Endothelial cell of umbilical vein (primary cell): ENCODE data around the gene TRIM68. TPM values are rescaled to one million over a fixed set of nuclear protein-coding genes. Genes with fewer than 3 reads are reported as not detected.

Experiments
- BruUV-seq: library from RNA; stranded (reverse); fragments of 400-500 nt; replicated peaks from 2 replicates; lab custom pipeline; 2021; lab: Mats Ljungman, UMichigan
- CTCF ChIA-PET: fragments of 300-600, 350-600 bp; sonication (Branson Sonifier 250); formaldehyde crosslinking; loops from one replicate; lab custom pipeline; 2021; ENCODE audit warnings: antibody characterized with exemption, inconsistent platforms; lab: Charles Lee
- POLR2A ChIA-PET: fragments of 300-600, 350-600 bp; sonication (Branson Sonifier 250); formaldehyde crosslinking; loops from one replicate; lab custom pipeline; 2021; ENCODE audit warnings: antibody characterized with exemption, inconsistent platforms; lab: Charles Lee
- DNase-seq: peaks from one replicate; pipeline ENCODE4 v3.0.0-alpha.2; 2011; ENCODE audit warnings: low read depth, low spot score
- FAIRE-seq: peaks from 2 replicates; lab custom pipeline; 2011; peaks lifted over from hg19 to GRCh38; lab: Jason Lieb, UNC
- H2AFZ ChIP-seq: 2 replicates; pipeline ENCODE4 v1.6.0; 2012; ENCODE audit warnings: low read depth, low read length, control low read depth, inconsistent platforms
- H3K27ac ChIP-seq: 2 replicates; pipeline ENCODE4 v1.5.1; 2011; ENCODE audit warnings: low read depth, mild to moderate bottlenecking, control low read depth, low read length, moderate library complexity; ENCODE audit not compliant: insufficient read depth
- H3K27me3 ChIP-seq, 2 experiments: 2 replicates each; pipeline versions ENCODE4 v1.6.0 to v1.6.1; 2011; ENCODE audit warnings: low read length in 2 of 2, mixed read lengths in 1 of 2; ENCODE audit not compliant: control insufficient read depth in 2 of 2, insufficient read depth in 2 of 2
- H3K36me3 ChIP-seq, 2 experiments: 2 replicates in 1 of 2; 3 replicates in 1 of 2; pipeline ENCODE4 v1.5.1; 2011; ENCODE audit warnings: low read length in 2 of 2, mild to moderate bottlenecking in 1 of 2, moderate library complexity in 1 of 2; ENCODE audit not compliant: control insufficient read depth in 2 of 2, insufficient read depth in 2 of 2; ENCODE audit errors: extremely low read depth in 1 of 2
- H3K4me1 ChIP-seq: 3 replicates; pipeline ENCODE4 v1.5.1; 2011; ENCODE audit warnings: mild to moderate bottlenecking, low read length; ENCODE audit not compliant: control insufficient read depth, insufficient read depth; ENCODE audit errors: extremely low read depth
- H3K4me2 ChIP-seq: 2 replicates; pipeline ENCODE4 v1.6.1; 2011; ENCODE audit warnings: low read length, control low read depth, mixed read lengths; ENCODE audit not compliant: insufficient read depth
- H3K4me3 ChIP-seq, 3 experiments: fragments of 200-600 bp in 1 of 3; sonication (generic), shearing (Covaris generic) in 1 of 3; replicated peaks in 1 of 3; 2 replicates each; pipeline ENCODE4 v1.5.1; 2011 to 2016; ENCODE audit warnings: control low read depth in 3 of 3, low read length in 3 of 3, mild to moderate bottlenecking in 2 of 3, inconsistent platforms in 1 of 3, low read depth in 1 of 3, moderate library complexity in 1 of 3; ENCODE audit not compliant: insufficient read depth in 1 of 3
- H3K79me2 ChIP-seq: 2 replicates; pipeline ENCODE4 v1.6.0; 2012; ENCODE audit warnings: low read length, inconsistent platforms; ENCODE audit not compliant: control insufficient read depth, insufficient read depth
- H3K9ac ChIP-seq: replicated peaks from 2 replicates; pipeline ENCODE3; 2011; ENCODE audit warnings: low read length, control low read depth; ENCODE audit not compliant: insufficient read depth; ENCODE audit errors: extremely low read depth
- H3K9me1 ChIP-seq: replicated peaks from 3 replicates; pipeline ENCODE4 v1.6.0; 2011; ENCODE audit warnings: mild to moderate bottlenecking, low read length; ENCODE audit not compliant: control insufficient read depth, insufficient read depth; ENCODE audit errors: extremely low read depth
- H3K9me3 ChIP-seq: replicated peaks from 2 replicates; pipeline ENCODE4 v1.5.1; 2012; ENCODE audit warnings: low read length, inconsistent platforms; ENCODE audit not compliant: control insufficient read depth, insufficient read depth
- H4K20me1 ChIP-seq: replicated peaks from 2 replicates; pipeline ENCODE3; 2011; ENCODE audit warnings: mild to moderate bottlenecking, low read length; ENCODE audit not compliant: control insufficient read depth, insufficient read depth; ENCODE audit errors: extremely low read depth
- EZH2 ChIP-seq: IDR thresholded peaks from 2 replicates; pipeline ENCODE4 v1.6.1; 2012; ENCODE audit warnings: borderline replicate concordance, low read depth, mild to moderate bottlenecking, moderate library complexity, low read length, inconsistent platforms; ENCODE audit not compliant: severe bottlenecking
- FOS ChIP-seq: IDR thresholded peaks from 2 replicates; pipeline ENCODE4 v1.6.1; 2011; ENCODE audit warnings: mild to moderate bottlenecking, low read length, moderate library complexity, borderline replicate concordance; ENCODE audit not compliant: insufficient read depth
- GATA2 ChIP-seq: IDR thresholded peaks from 2 replicates; pipeline ENCODE4 v1.7.0; 2011; ENCODE audit warnings: low read depth, mild to moderate bottlenecking, moderate library complexity, mixed read lengths, low read length; ENCODE audit not compliant: insufficient read length, insufficient read depth
- JUN ChIP-seq: IDR thresholded peaks from 2 replicates; pipeline ENCODE4 v1.6.1; 2011; ENCODE audit warnings: borderline replicate concordance, low read depth; ENCODE audit not compliant: insufficient read length, insufficient read depth
- MYC ChIP-seq: IDR thresholded peaks from one replicate; pipeline ENCODE4 v1.6.1; 2011; ENCODE audit warnings: mild to moderate bottlenecking, low read depth, low read length
- POLR2A ChIP-seq: IDR thresholded peaks from 2 replicates; pipeline ENCODE4 v1.6.1; 2012; ENCODE audit warnings: low read depth, mild to moderate bottlenecking, control low read depth, low read length
- POLR2AphosphoS5 ChIP-seq: IDR thresholded peaks from 2 replicates; pipeline ENCODE4 v1.6.1; 2012; ENCODE audit warnings: low read depth, mild to moderate bottlenecking, control low read depth, low read length, moderate library complexity; ENCODE audit not compliant: insufficient read depth
- dilution Hi-C: fragments of 300-500 bp; cut with MboI; formaldehyde crosslinking; loops from one replicate; pipeline ENCODE4 v1.15.0; 2019; ENCODE audit warnings: low sequenced_read_pairs; ENCODE audit not compliant: extremely low pct_ligation_motif_present
- intact Hi-C: fragments of 100-400 bp; cut with micrococcal nuclease; formaldehyde crosslinking; loops from one replicate; pipeline ENCODE4 v1.10.0; 2022
- polyA plus RNA-seq, 4 experiments: library from polyadenylated mRNA; depleted of rRNA in 3 of 4; stranded (reverse) in 3 of 4; unstranded in 1 of 4; fragments of >200 nt; gene quantifications; 2 replicates each; pipeline versions ENCODE4 v1.2.1 to v1.2.3, GENCODE V29; 2011 to 2012; ENCODE audit warnings: missing spikeins in 1 of 4
- total RNA-seq: library from RNA; stranded (reverse); gene quantifications from 2 replicates; pipeline ENCODE4 v1.2.3, GENCODE V29; 2021
- TF ChIP-seq, protein P1 (sequence below), 2 donors: IDR thresholded peaks; 1 replicate in 1 of 2; 2 replicates in 1 of 2; pipeline ENCODE4 v1.5.1; 2011; ENCODE audit warnings: low read length in 2 of 2, mild to moderate bottlenecking in 2 of 2, moderate library complexity in 2 of 2, control low read depth in 1 of 2, inconsistent platforms in 1 of 2, low read depth in 1 of 2; ENCODE audit not compliant: insufficient read depth in 1 of 2; ENCODE audit errors: extremely low read depth in 1 of 2
- TF ChIP-seq, protein P2 (sequence below): IDR thresholded peaks from 2 replicates; pipeline ENCODE4 v1.6.1; 2011; ENCODE audit not compliant: insufficient read depth, insufficient read length

TRIM68 gene
- total and polyA plus RNA-seq, 2 donors (not counting 3 experiments of a cell fraction or from before 2014, with no cell fraction given) = 8.1 to 11.3 TPM

DNA sequence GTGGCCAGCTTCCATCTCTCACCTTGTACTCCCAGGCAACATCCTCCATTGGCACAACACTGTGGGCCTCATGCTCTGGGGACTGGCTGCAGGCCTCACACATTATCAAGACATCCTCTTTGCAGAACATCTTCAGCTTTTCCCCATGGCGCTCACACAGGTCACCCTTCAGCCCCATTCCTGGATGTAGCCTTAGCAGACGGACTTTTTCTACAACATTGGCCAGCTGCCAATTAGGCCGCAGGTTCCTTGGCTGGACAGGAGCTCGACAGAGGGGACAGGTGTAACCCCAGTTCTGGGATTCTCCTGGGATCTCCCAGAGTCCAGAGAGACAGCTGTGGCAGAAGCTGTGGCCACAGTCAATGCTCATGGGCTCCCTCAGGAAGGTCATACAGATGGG, 3.0 kb downstream of the TRIM68 start:
- Histone ChIP-seq H3K4me1 (peaks cover 10% of the 10 kb centered on the region), H3K36me3 (peaks cover 3 to 19% of the 10 kb centered on the region in 2 experiments), H3K4me3 (no peak overlapping the region), H4K20me1 (no peaks in the 10 kb centered on the region), H3K9me3 (no peaks in the 10 kb centered on the region), H3K27me3 (no peaks in the 10 kb centered on the region), H2AFZ (no peak overlapping the region), H3K79me2 (no peaks in the 10 kb centered on the region), H3K9me1 (no peaks in the 10 kb centered on the region), H3K9ac (no peak overlapping the region), H3K27ac (no peak overlapping the region), H3K4me2 (no peak overlapping the region)
- CTCF ChIA-PET = no interaction called here
- dilution Hi-C loops = no loop called here
- DNase-seq (no peak), FAIRE-seq (no peak)
- POLR2A ChIA-PET = no interaction called here
- TF ChIP-seq POLR2A (no peak), FOS (no peak), GATA2 (no peak), MYC (no peak), JUN (no peak), EZH2 (no peak), POLR2AphosphoS5 (no peak)
- TF ChIP-seq, protein P1, sequence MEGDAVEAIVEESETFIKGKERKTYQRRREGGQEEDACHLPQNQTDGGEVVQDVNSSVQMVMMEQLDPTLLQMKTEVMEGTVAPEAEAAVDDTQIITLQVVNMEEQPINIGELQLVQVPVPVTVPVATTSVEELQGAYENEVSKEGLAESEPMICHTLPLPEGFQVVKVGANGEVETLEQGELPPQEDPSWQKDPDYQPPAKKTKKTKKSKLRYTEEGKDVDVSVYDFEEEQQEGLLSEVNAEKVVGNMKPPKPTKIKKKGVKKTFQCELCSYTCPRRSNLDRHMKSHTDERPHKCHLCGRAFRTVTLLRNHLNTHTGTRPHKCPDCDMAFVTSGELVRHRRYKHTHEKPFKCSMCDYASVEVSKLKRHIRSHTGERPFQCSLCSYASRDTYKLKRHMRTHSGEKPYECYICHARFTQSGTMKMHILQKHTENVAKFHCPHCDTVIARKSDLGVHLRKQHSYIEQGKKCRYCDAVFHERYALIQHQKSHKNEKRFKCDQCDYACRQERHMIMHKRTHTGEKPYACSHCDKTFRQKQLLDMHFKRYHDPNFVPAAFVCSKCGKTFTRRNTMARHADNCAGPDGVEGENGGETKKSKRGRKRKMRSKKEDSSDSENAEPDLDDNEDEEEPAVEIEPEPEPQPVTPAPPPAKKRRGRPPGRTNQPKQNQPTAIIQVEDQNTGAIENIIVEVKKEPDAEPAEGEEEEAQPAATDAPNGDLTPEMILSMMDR (IDR thresholded peaks at IDR 0.05; ENCODE audit: extremely low read depth in 1 of 2, insufficient read depth in 1 of 2, low read depth in 1 of 2, low read length in 2 of 2) = no peak
- TF ChIP-seq, protein P2, sequence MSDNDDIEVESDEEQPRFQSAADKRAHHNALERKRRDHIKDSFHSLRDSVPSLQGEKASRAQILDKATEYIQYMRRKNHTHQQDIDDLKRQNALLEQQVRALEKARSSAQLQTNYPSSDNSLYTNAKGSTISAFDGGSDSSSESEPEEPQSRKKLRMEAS = no peak
- intact Hi-C loops = loop anchor here (5.0 to 10.0 kb wide), 3 partner anchors 123 to 1630 kb away; partner anchors contain the start of genes CNGA4, FHIP1B, OR52K1 and TRIM21
- no TSS peak for BruUV-seq
